WTC11 (cell line): Measurements from ENCODE around the gene TIMM44. TPM values are rescaled to one million over a fixed set of nuclear protein-coding genes. Genes with fewer than 3 reads are reported as not detected.

ENCODE experiments used
- ATAC-seq: fragments of 200-7000 bp; cut with Tn5 transposase; 2 replicates; pipeline ENCODE4 v1.10.0; 2021; ENCODE audit warnings: mild to moderate bottlenecking, moderate library complexity
- CTCF ChIA-PET: fragments of 300-600 bp; sonication (Branson Sonifier 250); formaldehyde crosslinking; loops from one replicate; lab custom pipeline; 2021; ENCODE audit warnings: antibody characterized with exemption; lab: Charles Lee
- POLR2A ChIA-PET: fragments of 350-600 bp; sonication (Branson Sonifier 250); formaldehyde crosslinking; loops from one replicate; lab custom pipeline; 2021; ENCODE audit warnings: antibody characterized with exemption; lab: Charles Lee
- DNase-seq: peaks from one replicate; pipeline ENCODE4 v3.0.0; 2021; ENCODE audit warnings: low spot score
- H3K27ac Mint-ChIP-seq: 2 replicates; pipeline ENCODE4 v1.8.0; 2021; ENCODE audit warnings: mixed read lengths
- H3K27me3 Mint-ChIP-seq: 2 replicates; pipeline ENCODE4 v1.8.0; 2021; ENCODE audit warnings: low read depth, mild to moderate bottlenecking, moderate library complexity, mixed read lengths
- H3K36me3 Mint-ChIP-seq: 2 replicates; pipeline ENCODE4 v1.8.0; 2021; ENCODE audit warnings: mixed read lengths
- H3K4me1 Mint-ChIP-seq: 2 replicates; pipeline ENCODE4 v1.8.0; 2022; ENCODE audit warnings: mixed read lengths
- H3K4me3 Mint-ChIP-seq: 2 replicates; pipeline ENCODE4 v1.8.0; 2021; ENCODE audit warnings: mild to moderate bottlenecking, moderate library complexity, mixed read lengths
- H3K9me3 Mint-ChIP-seq: 2 replicates; pipeline ENCODE4 v1.8.0; 2021; ENCODE audit warnings: mixed read lengths
- AR ChIP-seq: fragments of 250-450 bp; sonication (Bioruptor Pico); IDR thresholded peaks from 2 replicates; pipeline ENCODE4 v1.9.0; 2021; ENCODE audit warnings: mild to moderate bottlenecking
- ATF1 ChIP-seq: sonication (generic); formaldehyde crosslinking; IDR thresholded peaks from 2 replicates; pipeline ENCODE4 v1.8.1; 2023; ENCODE audit warnings: mild to moderate bottlenecking, moderate library complexity, missing genetic modification reagents
- CREB1 ChIP-seq: sonication (generic); formaldehyde crosslinking; IDR thresholded peaks from 2 replicates; pipeline ENCODE4 v1.8.0; 2023; ENCODE audit warnings: mild to moderate bottlenecking, missing genetic modification reagents
- FOXP1 ChIP-seq: sonication (generic); formaldehyde crosslinking; IDR thresholded peaks from 2 replicates; pipeline ENCODE4 v1.8.0; 2022; ENCODE audit warnings: missing genetic modification reagents, mild to moderate bottlenecking, moderate library complexity, borderline replicate concordance
- HMGA2 ChIP-seq: fragments of 250-450 bp; sonication (Bioruptor Pico); IDR thresholded peaks from 2 replicates; pipeline ENCODE4 v1.4.0; 2021; ENCODE audit warnings: mild to moderate bottlenecking, moderate library complexity
- IRF2 ChIP-seq: sonication (generic); formaldehyde crosslinking; IDR thresholded peaks from 2 replicates; pipeline ENCODE4 v1.8.0; 2022; ENCODE audit warnings: low read depth, missing genetic modification reagents, borderline replicate concordance
- KAT7 ChIP-seq: sonication (generic); formaldehyde crosslinking; IDR thresholded peaks from 2 replicates; pipeline ENCODE4 v1.8.1; 2023; ENCODE audit warnings: missing genetic modification reagents, mild to moderate bottlenecking, borderline replicate concordance
- MLX ChIP-seq: sonication (generic); formaldehyde crosslinking; IDR thresholded peaks from 2 replicates; pipeline ENCODE4 v1.8.1; 2023; ENCODE audit warnings: mild to moderate bottlenecking, missing genetic modification reagents, moderate library complexity
- ZNF317 ChIP-seq: sonication (generic); formaldehyde crosslinking; IDR thresholded peaks from 2 replicates; pipeline ENCODE4 v1.8.1; 2023; ENCODE audit warnings: low read depth, mild to moderate bottlenecking, moderate library complexity, missing genetic modification reagents, borderline replicate concordance
- ZNF423 ChIP-seq: fragments of 250-450 bp; sonication (Bioruptor Pico); IDR thresholded peaks from 2 replicates; pipeline ENCODE4 v2.1.2; 2022; ENCODE audit warnings: mild to moderate bottlenecking, moderate library complexity
- total RNA-seq: library from RNA; stranded (reverse); gene quantifications from 3 replicates; pipeline ENCODE4 v1.2.3, GENCODE V29; 2021
- TF ChIP-seq, protein P1 (sequence below): sonication (generic); formaldehyde crosslinking; IDR thresholded peaks from 2 replicates; pipeline ENCODE4 v1.8.0; 2023; ENCODE audit warnings: missing genetic modification reagents, mild to moderate bottlenecking, borderline replicate concordance

The TIMM44 gene
- total RNA-seq, 1 experiment from 2014 or later, result 129 TPM

DNA sequence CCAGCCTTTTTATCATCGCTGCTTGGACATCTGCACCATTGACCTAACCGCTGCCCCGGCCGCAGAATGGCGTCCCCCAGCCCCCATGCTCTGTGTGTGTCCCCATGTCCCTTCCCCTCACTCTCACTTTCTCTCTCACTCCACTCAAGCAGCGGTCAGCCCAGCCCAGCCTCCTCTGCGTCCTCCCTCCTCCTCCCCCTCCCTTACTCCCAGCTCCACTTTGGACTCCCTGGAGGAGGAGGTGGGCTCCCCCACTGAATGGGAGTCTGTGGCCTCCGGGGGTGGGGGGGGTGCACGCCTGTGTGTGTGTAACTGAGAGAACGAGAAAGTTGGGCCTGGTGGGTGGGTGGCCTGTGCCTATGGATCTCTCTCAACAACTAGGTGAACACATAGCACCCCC, 37.6 kb downstream of the TIMM44 start (continued):
- TF ChIP-seq ZNF317, result no peak
- TF ChIP-seq MLX, result no peak
- no peak for TF ChIP-seq FOXP1 (CRISPR knock-in tag)
- no peak for TF ChIP-seq AR

DNA sequence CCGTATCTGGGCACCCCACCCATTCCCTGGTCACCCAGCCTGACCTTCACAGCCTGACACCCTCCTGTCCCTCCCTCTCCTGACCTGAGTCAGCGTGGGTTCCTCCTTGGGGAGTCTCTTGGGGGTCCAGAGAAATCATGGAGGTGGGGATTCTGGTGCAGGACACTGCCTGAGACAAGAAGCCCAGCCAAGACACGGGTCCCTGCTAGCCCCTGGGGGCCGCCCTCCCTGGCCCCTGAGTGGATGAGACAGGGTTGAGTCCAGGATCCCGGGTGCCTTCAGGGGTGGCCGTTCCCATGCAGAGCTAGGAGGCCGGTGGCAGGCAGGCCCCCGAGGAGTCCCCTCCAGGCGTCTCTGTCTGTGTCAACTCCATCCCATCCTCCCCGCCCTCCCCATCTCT, 38.2 kb downstream of the TIMM44 start:
- Mint-ChIP-seq H3K4me1 (peaks cover 20% of the 10 kb centered on the region), H3K36me3 (no peaks in the 10 kb centered on the region), H3K4me3 (peak overlapping the region; percentile 90), H3K27me3 (peaks cover 13% of the 10 kb centered on the region), H3K9me3 (no peaks in the 10 kb centered on the region), H3K27ac (peak overlapping the region; percentile 34; the same call in 1 of the 2 replicates)
- TF ChIP-seq IRF2 (CRISPR knock-in tag) (no peak), KAT7 (no peak), ATF1 (CRISPR knock-in tag) (no peak), CREB1 (CRISPR knock-in tag) (no peak)
- CTCF ChIA-PET, result interaction anchor here (5.1 kb wide), 1 partner anchor 14 kb away, joined by 70 read pairs; the partner anchor contains the start of gene SNAPC2
- POLR2A ChIA-PET, result no interaction called here
- ATAC-seq (no peak), DNase-seq (no peak)

GRCh38 chr19:7904074-7905020, 39.1 kb downstream of the TIMM44 start:
- Mint-ChIP-seq H3K27me3 (peaks cover 13% of the 10 kb centered on the region), H3K36me3 (no peaks in the 10 kb centered on the region), H3K27ac (peak overlapping the region; percentile 34), H3K9me3 (no peaks in the 10 kb centered on the region)
- ChIA-PET POLR2A (interaction anchor here (0.5 to 1.8 kb wide), 8 partner anchors 16 to 336 kb away, joined by 3 to 10 read pairs (median 5); partner anchors contain the start of gene LRRC8E), CTCF (interaction anchor here (0.5 to 5.0 kb wide), 26 partner anchors 7 to 805 kb away, joined by 3 to 70 read pairs (median 5); partner anchors contain the start of genes LRRC8E, SNAPC2, TIMM44 and TRAPPC5)
- DNase-seq, result no peak
- TF ChIP-seq HMGA2 (CRISPR knock-in tag) (no peak), ZNF423 (peak; percentile 79)
- TF ChIP-seq, protein P1, sequence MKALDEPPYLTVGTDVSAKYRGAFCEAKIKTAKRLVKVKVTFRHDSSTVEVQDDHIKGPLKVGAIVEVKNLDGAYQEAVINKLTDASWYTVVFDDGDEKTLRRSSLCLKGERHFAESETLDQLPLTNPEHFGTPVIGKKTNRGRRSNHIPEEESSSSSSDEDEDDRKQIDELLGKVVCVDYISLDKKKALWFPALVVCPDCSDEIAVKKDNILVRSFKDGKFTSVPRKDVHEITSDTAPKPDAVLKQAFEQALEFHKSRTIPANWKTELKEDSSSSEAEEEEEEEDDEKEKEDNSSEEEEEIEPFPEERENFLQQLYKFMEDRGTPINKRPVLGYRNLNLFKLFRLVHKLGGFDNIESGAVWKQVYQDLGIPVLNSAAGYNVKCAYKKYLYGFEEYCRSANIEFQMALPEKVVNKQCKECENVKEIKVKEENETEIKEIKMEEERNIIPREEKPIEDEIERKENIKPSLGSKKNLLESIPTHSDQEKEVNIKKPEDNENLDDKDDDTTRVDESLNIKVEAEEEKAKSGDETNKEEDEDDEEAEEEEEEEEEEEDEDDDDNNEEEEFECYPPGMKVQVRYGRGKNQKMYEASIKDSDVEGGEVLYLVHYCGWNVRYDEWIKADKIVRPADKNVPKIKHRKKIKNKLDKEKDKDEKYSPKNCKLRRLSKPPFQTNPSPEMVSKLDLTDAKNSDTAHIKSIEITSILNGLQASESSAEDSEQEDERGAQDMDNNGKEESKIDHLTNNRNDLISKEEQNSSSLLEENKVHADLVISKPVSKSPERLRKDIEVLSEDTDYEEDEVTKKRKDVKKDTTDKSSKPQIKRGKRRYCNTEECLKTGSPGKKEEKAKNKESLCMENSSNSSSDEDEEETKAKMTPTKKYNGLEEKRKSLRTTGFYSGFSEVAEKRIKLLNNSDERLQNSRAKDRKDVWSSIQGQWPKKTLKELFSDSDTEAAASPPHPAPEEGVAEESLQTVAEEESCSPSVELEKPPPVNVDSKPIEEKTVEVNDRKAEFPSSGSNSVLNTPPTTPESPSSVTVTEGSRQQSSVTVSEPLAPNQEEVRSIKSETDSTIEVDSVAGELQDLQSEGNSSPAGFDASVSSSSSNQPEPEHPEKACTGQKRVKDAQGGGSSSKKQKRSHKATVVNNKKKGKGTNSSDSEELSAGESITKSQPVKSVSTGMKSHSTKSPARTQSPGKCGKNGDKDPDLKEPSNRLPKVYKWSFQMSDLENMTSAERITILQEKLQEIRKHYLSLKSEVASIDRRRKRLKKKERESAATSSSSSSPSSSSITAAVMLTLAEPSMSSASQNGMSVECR (CRISPR knock-in tag), result 0 out of 2 replicates have a peak, but pooled peaks have one; percentile 22
- TF ChIP-seq, all 79 proteins: peak for 2
- H3K4me1 Mint-ChIP-seq, result peaks cover 20% of the 10 kb centered on the region
- peak overlapping the region; percentile 90 for H3K4me3 Mint-ChIP-seq
- ATAC-seq, result no peak; the same call in 1 of the 2 replicates
